A673 (cell line): ENCODE measurements around the gene INTU. TPM values are rescaled to one million over a fixed set of nuclear protein-coding genes. Genes with fewer than 3 reads are reported as not detected.

Experiments
- BruUV-seq: library from RNA; stranded (reverse); fragments of 400-500 nt; replicated peaks from 2 replicates; lab custom pipeline; 2021; lab: Mats Ljungman, UMichigan
- CTCF ChIA-PET: fragments of 300-600 bp; sonication (Branson Sonifier 250); formaldehyde crosslinking; loops from one replicate; lab custom pipeline; 2022; ENCODE audit warnings: antibody characterized with exemption; lab: Charles Lee
- POLR2A ChIA-PET: fragments of 300-600 bp; sonication (Branson Sonifier 250); formaldehyde crosslinking; loops from one replicate; lab custom pipeline; 2022; ENCODE audit warnings: antibody characterized with exemption; ENCODE audit not compliant: low non-redundant PET; lab: Charles Lee
- DNase-seq: peaks from one replicate; pipeline ENCODE4 v3.0.0-alpha.2; 2015; ENCODE audit warnings: low spot score
- H3K27ac ChIP-seq: fragments of 200-600 bp; sonication (generic); 2 replicates; pipeline ENCODE4 v1.5.1; 2016; ENCODE audit warnings: mixed run types, low read depth, mild to moderate bottlenecking, mixed read lengths, antibody characterized with exemption, low read length; ENCODE audit not compliant: poor library complexity, severe bottlenecking
- H3K27me3 ChIP-seq: fragments of 200-600 bp; sonication (generic); replicated peaks from 2 replicates; pipeline ENCODE4 v1.6.1; 2017; ENCODE audit warnings: mixed run types, low read depth, mild to moderate bottlenecking, mixed read lengths, antibody characterized with exemption, low read length; ENCODE audit not compliant: insufficient read depth, poor library complexity
- H3K36me3 ChIP-seq: fragments of 200-600 bp; sonication (generic); 2 replicates; pipeline ENCODE4 v1.6.1; 2016; ENCODE audit warnings: mixed run types, mild to moderate bottlenecking, mixed read lengths, antibody characterized with exemption, low read length; ENCODE audit not compliant: insufficient read depth, poor library complexity, severe bottlenecking
- H3K4me1 ChIP-seq: fragments of 200-600 bp; sonication (generic); 2 replicates; pipeline ENCODE4 v1.6.1; 2017; ENCODE audit warnings: mixed run types, mild to moderate bottlenecking, mixed read lengths, antibody characterized with exemption, low read length; ENCODE audit not compliant: insufficient read depth, poor library complexity, severe bottlenecking
- H3K4me3 ChIP-seq: fragments of 200-600 bp; sonication (generic); 2 replicates; pipeline ENCODE4 v1.5.1; 2016; ENCODE audit warnings: low read depth, mixed run types, mild to moderate bottlenecking, mixed read lengths, low read length; ENCODE audit not compliant: poor library complexity, severe bottlenecking
- H3K9me3 ChIP-seq: fragments of 200-600 bp; sonication (generic); 2 replicates; pipeline ENCODE4 v1.6.1; 2016; ENCODE audit warnings: mixed run types, low read depth, mild to moderate bottlenecking, mixed read lengths, antibody characterized with exemption, low read length; ENCODE audit not compliant: poor library complexity, severe bottlenecking
- EZH2 ChIP-seq: fragments of 200-600 bp; sonication (generic); IDR thresholded peaks from 2 replicates; pipeline ENCODE4 v1.6.1; 2017; ENCODE audit warnings: borderline replicate concordance, low read depth, mild to moderate bottlenecking, mixed read lengths, antibody characterized with exemption, low read length; ENCODE audit not compliant: poor library complexity, severe bottlenecking
- intact Hi-C: fragments of 100-400 bp; cut with micrococcal nuclease; formaldehyde crosslinking; loops from one replicate; pipeline ENCODE4 v1.10.0; 2022; ENCODE audit not compliant: unreplicated experiment
- total RNA-seq: library from RNA; stranded (reverse); gene quantifications from 2 replicates; pipeline ENCODE4 v1.2.3, GENCODE V29; 2021
- TF ChIP-seq, protein P1 (sequence below): fragments of 300-800, 200-600 bp; sonication (generic); conservative IDR thresholded peaks from 2 replicates; pipeline ENCODE4 v1.5.1; 2017; ENCODE audit warnings: low read depth, mild to moderate bottlenecking, antibody characterized with exemption, low read length, moderate library complexity, mixed read lengths

Gene INTU
- total RNA-seq, 1 experiment from 2014 or later = 11.2 TPM

DNA sequence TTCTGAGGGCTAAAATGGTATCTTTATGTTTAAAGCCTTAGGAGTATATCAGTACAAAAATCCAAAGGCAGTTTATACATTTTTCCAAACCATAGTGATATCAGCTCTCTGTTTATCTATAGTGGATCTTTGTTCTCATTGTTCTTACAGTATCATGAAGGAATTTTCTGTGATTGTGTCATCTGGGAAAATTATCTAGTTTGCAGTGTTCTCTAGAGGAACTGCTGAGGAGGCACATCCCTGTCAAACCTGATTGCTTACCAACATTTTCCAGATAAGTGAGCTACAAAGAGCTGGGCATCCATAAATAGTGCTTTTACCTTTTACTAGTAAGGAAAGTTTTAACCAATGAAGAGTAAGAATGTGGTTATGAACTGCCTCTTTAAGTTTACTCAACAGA, 52.5 kb downstream of the INTU start:
- no peak for TF ChIP-seq EZH2
- CTCF ChIA-PET = interaction anchor here (0.5 kb wide), 1 partner anchor 41 kb away, joined by 3 read pairs; no protein-coding TSS in a partner anchor

DNA sequence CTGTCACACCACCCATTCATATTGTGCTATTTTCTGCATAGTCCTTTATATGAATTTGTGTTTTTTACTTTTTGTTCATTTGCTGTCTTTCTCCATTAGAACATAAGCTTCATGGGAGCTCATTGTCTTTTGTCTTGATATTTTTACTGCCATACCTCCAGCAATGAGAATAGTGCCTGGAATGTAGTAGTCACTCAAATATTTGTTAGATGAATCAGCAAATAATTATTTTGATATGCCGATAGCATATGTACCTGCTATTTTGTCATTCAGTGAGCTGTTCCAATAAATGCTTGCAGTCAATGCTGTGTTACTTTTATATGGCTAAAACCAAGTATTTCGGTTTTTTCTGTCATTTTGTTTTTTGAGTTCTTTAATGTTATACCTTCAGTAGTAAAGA, 53.9 kb downstream of the INTU start:
- H3K27me3 ChIP-seq = no peaks in the 10 kb centered on the region
- DNase-seq = no peak
- TF ChIP-seq, protein P1, sequence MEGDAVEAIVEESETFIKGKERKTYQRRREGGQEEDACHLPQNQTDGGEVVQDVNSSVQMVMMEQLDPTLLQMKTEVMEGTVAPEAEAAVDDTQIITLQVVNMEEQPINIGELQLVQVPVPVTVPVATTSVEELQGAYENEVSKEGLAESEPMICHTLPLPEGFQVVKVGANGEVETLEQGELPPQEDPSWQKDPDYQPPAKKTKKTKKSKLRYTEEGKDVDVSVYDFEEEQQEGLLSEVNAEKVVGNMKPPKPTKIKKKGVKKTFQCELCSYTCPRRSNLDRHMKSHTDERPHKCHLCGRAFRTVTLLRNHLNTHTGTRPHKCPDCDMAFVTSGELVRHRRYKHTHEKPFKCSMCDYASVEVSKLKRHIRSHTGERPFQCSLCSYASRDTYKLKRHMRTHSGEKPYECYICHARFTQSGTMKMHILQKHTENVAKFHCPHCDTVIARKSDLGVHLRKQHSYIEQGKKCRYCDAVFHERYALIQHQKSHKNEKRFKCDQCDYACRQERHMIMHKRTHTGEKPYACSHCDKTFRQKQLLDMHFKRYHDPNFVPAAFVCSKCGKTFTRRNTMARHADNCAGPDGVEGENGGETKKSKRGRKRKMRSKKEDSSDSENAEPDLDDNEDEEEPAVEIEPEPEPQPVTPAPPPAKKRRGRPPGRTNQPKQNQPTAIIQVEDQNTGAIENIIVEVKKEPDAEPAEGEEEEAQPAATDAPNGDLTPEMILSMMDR = no peak
- no peak for TF ChIP-seq EZH2
- no peak overlapping the region for H3K27ac ChIP-seq
- H3K36me3 ChIP-seq = no peaks in the 10 kb centered on the region
- no peaks in the 10 kb centered on the region for H3K9me3 ChIP-seq
- CTCF ChIA-PET = no interaction called here
- intact Hi-C loops = no loop called here
- no peaks in the 10 kb centered on the region for H3K4me1 ChIP-seq
- POLR2A ChIA-PET = no interaction called here
- BruUV-seq = no TSS peak
- H3K4me3 ChIP-seq = no peak overlapping the region

More for the DNA sequence above, 52.5 kb downstream of the INTU start:
- Histone ChIP-seq H3K4me1 (no peaks in the 10 kb centered on the region), H3K27me3 (no peaks in the 10 kb centered on the region), H3K27ac (no peak overlapping the region), H3K9me3 (no peaks in the 10 kb centered on the region), H3K4me3 (no peak overlapping the region), H3K36me3 (no peaks in the 10 kb centered on the region)
- BruUV-seq = no TSS peak
- DNase-seq = no peak
- POLR2A ChIA-PET = no interaction called here
- intact Hi-C loops = no loop called here

DNA sequence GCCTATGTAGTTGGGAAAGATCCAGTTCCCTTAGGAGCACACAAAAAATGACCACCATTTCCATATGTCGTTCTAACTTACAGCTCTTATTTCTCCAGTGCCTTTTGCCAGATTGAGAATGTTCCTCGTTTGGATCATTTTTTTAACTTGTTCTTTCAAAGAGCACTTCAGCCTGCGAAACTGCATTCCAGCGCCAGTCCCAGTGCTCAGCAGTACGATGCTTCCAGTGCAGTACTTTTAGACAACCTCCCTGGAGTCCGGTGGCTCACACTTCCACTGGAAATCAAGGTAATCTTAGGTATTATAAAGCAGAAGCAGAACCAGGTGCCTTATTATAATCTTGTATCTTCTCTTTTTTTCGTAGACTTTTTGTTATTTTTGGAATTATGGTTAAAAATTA, 54.8 kb downstream of the INTU start:
- no peak overlapping the region for H3K4me3 ChIP-seq
- H3K4me1 ChIP-seq = no peaks in the 10 kb centered on the region
- no peak for DNase-seq
- ChIA-PET CTCF (no interaction called here), POLR2A (no interaction called here)
- intact Hi-C loops = no loop called here
- H3K27ac ChIP-seq = no peak overlapping the region
- no peak for TF ChIP-seq EZH2
- TF ChIP-seq, protein P1 = no peak
- H3K36me3 ChIP-seq = no peaks in the 10 kb centered on the region
- no TSS peak for BruUV-seq
- H3K9me3 ChIP-seq = no peaks in the 10 kb centered on the region
- H3K27me3 ChIP-seq = no peaks in the 10 kb centered on the region

DNA sequence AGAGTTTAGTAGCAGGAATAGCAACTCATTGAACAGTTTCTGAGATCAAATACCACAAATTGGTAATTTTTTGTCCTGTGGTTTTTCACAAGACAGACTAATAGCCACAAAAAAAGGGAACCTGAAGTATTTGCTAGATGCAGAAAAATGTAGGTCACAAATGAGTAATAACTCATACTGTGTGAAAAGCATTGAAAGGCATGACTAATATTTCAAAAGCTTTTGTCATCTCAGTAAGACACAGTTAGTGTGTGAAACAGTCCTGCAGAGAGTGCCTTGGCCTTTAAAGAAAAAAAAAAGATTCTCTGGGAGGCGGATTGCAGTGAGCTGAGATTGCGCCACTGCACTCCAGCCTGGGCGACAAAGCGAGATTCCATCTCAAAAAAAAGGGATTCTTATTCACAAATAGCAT, 66.0 kb downstream of the INTU start:
- BruUV-seq = no TSS peak
- CTCF ChIA-PET = no interaction called here
- H3K9me3 ChIP-seq = no peaks in the 10 kb centered on the region
- POLR2A ChIA-PET = no interaction called here
- H3K36me3 ChIP-seq = no peaks in the 10 kb centered on the region
- peaks cover 8% of the 10 kb centered on the region for H3K4me1 ChIP-seq
- DNase-seq = peak; percentile 56
- intact Hi-C loops = no loop called here
- TF ChIP-seq, protein P1 = no peak
- TF ChIP-seq EZH2 = no peak
- no peak overlapping the region for H3K4me3 ChIP-seq
- no peaks in the 10 kb centered on the region for H3K27me3 ChIP-seq
- H3K27ac ChIP-seq = no peak overlapping the region
